HFFc6 (cell line): Measurements from ENCODE around the gene CFAP74. TPM values are rescaled to one million over a fixed set of nuclear protein-coding genes. Genes with fewer than 3 reads are reported as not detected.

Experiments used
- DNase-seq: peaks from one replicate; pipeline ENCODE4 v3.0.0-alpha.2; 2018
- H3K27ac Mint-ChIP-seq: 2 replicates; pipeline ENCODE4 v1.8.0; 2020; ENCODE audit warnings: mild to moderate bottlenecking, mixed read lengths
- H3K27me3 Mint-ChIP-seq: 2 replicates; pipeline ENCODE4 v1.8.0; 2021; ENCODE audit warnings: mild to moderate bottlenecking, moderate library complexity, mixed read lengths; ENCODE audit not compliant: insufficient read depth
- H3K36me3 Mint-ChIP-seq: 2 replicates; pipeline ENCODE4 v1.8.0; 2021; ENCODE audit warnings: low read depth, mixed read lengths
- H3K4me1 Mint-ChIP-seq: 2 replicates; pipeline ENCODE4 v1.8.0; 2020; ENCODE audit warnings: low read depth, mixed read lengths
- H3K4me3 Mint-ChIP-seq: 2 replicates; pipeline ENCODE4 v1.8.0; 2020; ENCODE audit warnings: mild to moderate bottlenecking, moderate library complexity, mixed read lengths
- H3K9me3 Mint-ChIP-seq: 2 replicates; pipeline ENCODE4 v1.8.0; 2020; ENCODE audit warnings: mild to moderate bottlenecking, mixed read lengths
- total RNA-seq, 6 experiments: library from RNA; stranded (reverse); fragmentation: NEBNext Ultra II Directional; extraction: Animal tissue kit (Norgen Biotek cat#: 25700); gene quantifications; 2 replicates in 1 of 6; 3 replicates in 5 of 6; pipeline ENCODE4 v1.2.3, GENCODE V29; 2021
- TF ChIP-seq, protein P1 (sequence below): fragments of 200-600 bp; sonication (generic); IDR thresholded peaks from 2 replicates; pipeline ENCODE4 v1.5.0; 2021; ENCODE audit warnings: antibody characterized with exemption, mild to moderate bottlenecking

Gene CFAP74
- total RNA-seq, 6 experiments from 2014 or later, result not detected

DNA sequence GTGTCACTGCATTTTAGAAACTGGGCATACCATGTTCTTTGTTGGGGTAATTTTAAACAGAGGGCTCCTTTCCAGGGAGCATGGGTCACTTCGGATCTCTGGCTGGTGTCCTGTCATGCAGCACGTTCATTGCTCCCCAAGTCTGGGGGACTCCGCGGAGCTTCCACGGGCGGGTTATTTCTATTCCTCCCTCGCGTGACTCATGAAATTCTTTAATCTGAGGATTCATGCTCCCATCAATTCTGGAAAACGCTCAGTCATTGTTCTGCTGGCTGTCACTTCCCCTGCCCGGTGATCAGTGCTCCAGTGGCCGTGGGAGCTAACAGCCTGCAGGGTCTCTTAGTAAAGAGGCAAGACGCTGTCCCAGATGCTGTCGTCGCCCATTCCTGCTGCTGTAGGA lies 28.1 kb downstream of the CFAP74 start:
- DNase-seq, result no peak
- Mint-ChIP-seq H3K4me3 (no peak overlapping the region), H3K9me3 (peaks cover 41% of the 10 kb centered on the region), H3K4me1 (peaks cover 8% of the 10 kb centered on the region; the same call in 1 of the 2 replicates), H3K36me3 (peaks cover 9% of the 10 kb centered on the region), H3K27ac (no peak overlapping the region), H3K27me3 (peaks cover 19% of the 10 kb centered on the region)
- TF ChIP-seq, protein P1, sequence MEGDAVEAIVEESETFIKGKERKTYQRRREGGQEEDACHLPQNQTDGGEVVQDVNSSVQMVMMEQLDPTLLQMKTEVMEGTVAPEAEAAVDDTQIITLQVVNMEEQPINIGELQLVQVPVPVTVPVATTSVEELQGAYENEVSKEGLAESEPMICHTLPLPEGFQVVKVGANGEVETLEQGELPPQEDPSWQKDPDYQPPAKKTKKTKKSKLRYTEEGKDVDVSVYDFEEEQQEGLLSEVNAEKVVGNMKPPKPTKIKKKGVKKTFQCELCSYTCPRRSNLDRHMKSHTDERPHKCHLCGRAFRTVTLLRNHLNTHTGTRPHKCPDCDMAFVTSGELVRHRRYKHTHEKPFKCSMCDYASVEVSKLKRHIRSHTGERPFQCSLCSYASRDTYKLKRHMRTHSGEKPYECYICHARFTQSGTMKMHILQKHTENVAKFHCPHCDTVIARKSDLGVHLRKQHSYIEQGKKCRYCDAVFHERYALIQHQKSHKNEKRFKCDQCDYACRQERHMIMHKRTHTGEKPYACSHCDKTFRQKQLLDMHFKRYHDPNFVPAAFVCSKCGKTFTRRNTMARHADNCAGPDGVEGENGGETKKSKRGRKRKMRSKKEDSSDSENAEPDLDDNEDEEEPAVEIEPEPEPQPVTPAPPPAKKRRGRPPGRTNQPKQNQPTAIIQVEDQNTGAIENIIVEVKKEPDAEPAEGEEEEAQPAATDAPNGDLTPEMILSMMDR, result no peak

DNA sequence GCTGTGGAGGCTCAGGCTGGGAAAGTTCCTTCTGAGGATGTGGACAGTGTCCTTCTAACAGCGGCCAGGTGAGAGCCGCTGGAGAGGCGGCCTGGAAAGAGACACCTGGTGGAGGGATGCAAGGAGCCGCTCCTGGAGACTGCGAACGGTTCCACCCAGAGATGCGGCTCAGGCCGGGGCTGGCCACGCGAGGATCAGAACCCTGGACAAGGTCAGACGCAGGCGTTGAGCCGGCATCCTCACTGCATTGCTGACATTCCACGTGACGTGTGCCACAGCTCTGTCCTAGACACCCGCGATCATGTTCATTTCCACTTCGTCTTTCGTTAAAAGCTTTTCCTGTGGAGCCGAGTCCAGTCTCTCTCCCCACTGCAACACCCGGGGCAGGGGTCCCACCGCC lies 28.8 kb downstream of the CFAP74 start:
- H3K4me3 Mint-ChIP-seq, result no peak overlapping the region
- H3K27me3 Mint-ChIP-seq, result peaks cover 19% of the 10 kb centered on the region
- H3K9me3 Mint-ChIP-seq, result peaks cover 41% of the 10 kb centered on the region
- TF ChIP-seq, protein P1, result no peak
- no peak for DNase-seq
- no peak overlapping the region for H3K27ac Mint-ChIP-seq
- peaks cover 9% of the 10 kb centered on the region for H3K36me3 Mint-ChIP-seq
- peaks cover 8% of the 10 kb centered on the region; the same call in 1 of the 2 replicates for H3K4me1 Mint-ChIP-seq

DNA sequence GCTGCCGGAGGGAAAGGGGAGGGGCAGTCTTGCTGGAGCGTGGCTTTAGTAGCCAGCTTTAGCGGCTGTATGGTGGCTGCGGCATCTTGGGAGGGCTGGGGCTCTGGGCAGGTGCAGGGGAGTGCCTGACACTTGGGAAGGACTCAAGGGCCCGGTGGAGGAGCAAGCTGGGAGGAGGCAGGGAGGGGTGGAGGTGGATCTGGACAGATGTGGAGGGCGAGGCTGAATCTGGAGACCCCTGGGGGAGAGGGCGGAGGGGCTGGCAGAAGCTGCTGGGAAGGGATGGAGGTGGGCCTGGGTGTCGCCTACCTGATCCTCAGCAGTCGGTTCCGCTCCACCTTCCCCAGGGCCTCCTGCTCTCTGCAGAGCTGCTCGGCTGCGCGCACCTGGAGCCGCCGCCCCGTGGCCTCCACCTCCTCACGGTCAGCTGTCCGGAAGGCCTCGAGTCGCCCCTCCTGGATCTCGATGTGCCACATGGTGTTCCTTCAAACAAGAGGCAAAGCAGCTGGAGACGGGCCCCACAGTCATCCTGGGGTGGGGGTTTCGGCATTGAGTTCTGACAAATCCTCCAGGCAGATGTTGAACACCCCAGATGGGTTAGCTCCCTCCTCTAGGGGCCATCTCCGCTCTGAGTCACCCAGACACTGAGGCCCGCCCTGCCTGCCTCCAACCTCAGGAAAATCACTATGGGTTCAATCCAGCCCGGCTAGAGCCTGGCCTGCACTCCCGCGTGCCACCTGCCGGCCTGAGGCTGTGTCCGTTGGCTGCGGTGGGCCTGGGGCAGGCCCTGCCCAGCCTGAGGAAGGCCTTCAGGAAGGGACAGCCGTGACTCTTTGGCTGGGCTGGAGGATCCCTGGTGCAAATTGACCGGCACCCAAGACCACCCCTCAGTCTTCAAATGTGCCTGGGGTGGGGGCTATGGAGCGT lies 29.6 kb downstream of the CFAP74 start:
- DNase-seq, result no peak
- Mint-ChIP-seq H3K27me3 (peaks cover 19% of the 10 kb centered on the region), H3K4me1 (peaks cover 8% of the 10 kb centered on the region; the same call in 1 of the 2 replicates), H3K9me3 (peaks cover 35% of the 10 kb centered on the region), H3K4me3 (no peak overlapping the region), H3K36me3 (peaks cover 9% of the 10 kb centered on the region), H3K27ac (no peak overlapping the region)
- TF ChIP-seq, protein P1, result no peak

DNA sequence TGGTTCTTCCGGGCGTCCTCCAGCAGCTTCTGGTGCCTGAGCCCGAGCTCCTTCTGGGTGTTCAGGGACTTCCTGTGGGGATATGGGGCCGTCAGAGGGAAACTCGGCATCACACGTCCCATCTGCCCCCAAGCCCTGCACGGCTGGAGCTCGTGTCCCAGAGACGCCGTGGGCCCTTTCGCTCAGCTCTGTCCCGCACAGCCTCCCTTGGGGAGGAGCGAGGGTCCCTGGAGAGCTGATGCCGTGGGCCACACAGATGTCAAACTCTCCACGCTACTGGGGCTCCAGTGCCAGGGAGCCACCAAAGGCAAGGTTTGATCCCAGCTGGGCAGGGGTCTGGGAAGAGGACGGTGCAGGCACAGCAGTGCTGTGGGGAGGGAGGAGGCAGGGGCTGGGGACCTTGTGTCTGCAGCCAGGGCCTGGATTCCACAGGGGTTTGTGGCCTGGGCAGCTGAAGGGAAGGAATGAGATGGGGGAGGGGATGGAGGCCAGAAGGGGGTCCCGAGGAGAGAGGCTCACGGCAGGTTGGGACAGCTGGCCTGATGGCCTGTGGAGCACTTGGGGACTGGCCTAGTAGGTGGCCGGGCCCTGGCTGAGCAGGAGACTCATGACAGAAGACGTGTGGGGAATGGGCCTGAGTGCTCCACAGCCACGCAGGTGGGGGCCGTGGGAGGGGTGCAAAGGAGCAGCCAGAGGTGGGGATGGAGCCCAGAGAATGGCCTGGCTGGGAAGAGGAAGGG lies 30.4 kb downstream of the CFAP74 start:
- no peak overlapping the region for H3K27ac Mint-ChIP-seq
- H3K27me3 Mint-ChIP-seq, result peaks cover 16% of the 10 kb centered on the region
- peaks cover 8% of the 10 kb centered on the region; the same call in 1 of the 2 replicates for H3K4me1 Mint-ChIP-seq
- TF ChIP-seq, protein P1, result no peak
- H3K4me3 Mint-ChIP-seq, result no peak overlapping the region
- no peak for DNase-seq
- peaks cover 5% of the 10 kb centered on the region for H3K36me3 Mint-ChIP-seq
- H3K9me3 Mint-ChIP-seq, result peaks cover 27% of the 10 kb centered on the region

DNA sequence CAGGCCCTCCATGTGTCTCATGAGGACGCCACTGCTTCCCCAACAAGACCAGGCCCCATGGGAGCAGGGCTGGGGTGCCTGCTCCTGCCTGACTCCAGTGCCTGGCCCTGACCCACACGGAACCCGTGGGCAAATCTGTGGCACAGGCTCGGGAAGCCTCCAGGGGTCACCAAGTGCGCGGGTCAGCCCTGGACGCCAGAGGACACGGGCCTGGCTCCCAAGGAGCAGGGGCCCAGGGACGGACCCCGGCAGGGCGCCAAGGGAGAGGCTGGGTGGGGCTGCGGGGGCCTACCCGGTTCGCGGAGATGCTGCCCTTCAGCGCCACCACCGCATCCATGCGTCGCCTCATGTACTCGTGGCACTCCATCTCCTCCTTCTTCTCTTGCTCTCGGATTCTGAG lies 31.9 kb downstream of the CFAP74 start:
- no peak for DNase-seq
- no peaks in the 10 kb centered on the region for H3K4me1 Mint-ChIP-seq
- H3K36me3 Mint-ChIP-seq, result peaks cover 5% of the 10 kb centered on the region
- H3K4me3 Mint-ChIP-seq, result no peak overlapping the region
- H3K27me3 Mint-ChIP-seq, result peaks cover 18% of the 10 kb centered on the region
- H3K9me3 Mint-ChIP-seq, result peaks cover 24% of the 10 kb centered on the region
- TF ChIP-seq, protein P1, result no peak
- H3K27ac Mint-ChIP-seq, result no peak overlapping the region
